HG03521 (cell line): ENCODE data around the gene ERN1.
"Not testable (repeated sequence)": the region's sequence is repeated elsewhere in the genome, so short reads cannot be mapped to it uniquely, and the experiment has no call there.

Experiments used
- ATAC-seq: cut with Tn5 transposase; IDR thresholded peaks from one replicate; pipeline ENCODE4 v1.9.1; 2021; ENCODE audit warnings: mild to moderate bottlenecking, moderate library complexity; ENCODE audit not compliant: unreplicated experiment

ERN1 gene

GRCh38 chr17:64008346-64008745 is 121.6 kb downstream of the ERN1 start:
- no peak for ATAC-seq

- ATAC-seq, result no peak
These were observed 122.1 kb downstream of the ERN1 start for GRCh38 chr17:64007838-64008282.

DNA sequence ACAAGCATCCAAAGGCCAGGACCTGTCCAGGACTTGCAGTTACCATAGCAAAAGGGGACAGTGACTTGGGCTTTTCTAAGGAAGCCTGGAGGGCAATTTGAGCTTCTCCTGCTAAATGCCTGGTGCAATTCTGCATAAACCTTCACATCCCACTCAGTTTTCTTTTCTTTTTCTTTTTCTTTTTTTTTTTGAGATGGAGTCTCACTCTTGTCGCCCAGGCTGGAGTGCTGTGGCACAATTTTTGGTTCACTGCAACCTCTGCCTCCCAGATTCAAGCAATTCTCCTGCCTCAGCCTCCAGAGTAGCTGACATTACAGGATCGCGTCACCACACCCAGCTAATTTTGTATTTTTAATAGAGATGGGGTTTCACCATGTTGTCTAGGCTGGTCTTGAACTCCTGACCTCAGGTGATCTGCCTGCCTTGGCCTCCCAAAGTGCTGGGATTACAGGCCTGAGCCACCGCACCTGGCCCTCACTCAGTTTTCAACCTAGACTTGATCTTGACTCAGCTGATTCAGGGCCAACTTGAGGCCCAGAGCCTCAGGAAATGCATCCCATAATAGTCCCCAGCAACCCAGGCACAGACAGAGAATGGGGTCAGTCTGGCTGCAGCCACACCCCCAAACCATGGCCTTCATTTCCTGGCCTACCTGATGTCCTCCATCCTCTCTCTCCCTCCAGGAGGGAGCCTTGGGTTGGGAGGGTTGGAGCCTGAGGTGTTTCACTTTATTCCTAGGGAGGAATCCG is 122.7 kb downstream of the ERN1 start:
- not testable (repeated sequence) for ATAC-seq

- ATAC-seq, result no peak
These were observed 123.4 kb downstream of the ERN1 start for GRCh38 chr17:64006361-64007088.

DNA sequence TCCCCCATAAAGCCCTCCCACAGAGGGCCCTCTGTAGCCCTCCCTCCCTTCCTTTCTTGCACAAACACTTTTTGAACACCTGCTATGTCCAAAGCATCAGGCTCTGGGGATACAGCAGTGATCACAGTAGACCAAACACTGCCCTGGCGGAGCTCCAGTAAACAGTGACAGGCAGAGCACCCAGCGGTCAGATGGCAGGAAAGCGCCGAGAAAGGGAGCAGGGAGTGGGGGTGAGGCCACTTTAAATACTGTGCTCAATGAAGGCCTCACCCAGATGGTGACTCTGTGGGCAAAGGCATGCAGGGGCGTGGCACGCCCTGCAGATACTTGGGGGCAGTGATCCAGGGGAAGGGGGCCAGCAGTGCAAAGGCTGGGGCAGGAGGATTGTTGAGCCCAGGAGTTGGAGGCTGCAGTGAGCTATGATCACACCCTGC is 124.2 kb downstream of the ERN1 start:
- no peak for ATAC-seq

GRCh38 chr17:64004903-64005733 is 124.8 kb downstream of the ERN1 start:
- no peak for ATAC-seq

DNA sequence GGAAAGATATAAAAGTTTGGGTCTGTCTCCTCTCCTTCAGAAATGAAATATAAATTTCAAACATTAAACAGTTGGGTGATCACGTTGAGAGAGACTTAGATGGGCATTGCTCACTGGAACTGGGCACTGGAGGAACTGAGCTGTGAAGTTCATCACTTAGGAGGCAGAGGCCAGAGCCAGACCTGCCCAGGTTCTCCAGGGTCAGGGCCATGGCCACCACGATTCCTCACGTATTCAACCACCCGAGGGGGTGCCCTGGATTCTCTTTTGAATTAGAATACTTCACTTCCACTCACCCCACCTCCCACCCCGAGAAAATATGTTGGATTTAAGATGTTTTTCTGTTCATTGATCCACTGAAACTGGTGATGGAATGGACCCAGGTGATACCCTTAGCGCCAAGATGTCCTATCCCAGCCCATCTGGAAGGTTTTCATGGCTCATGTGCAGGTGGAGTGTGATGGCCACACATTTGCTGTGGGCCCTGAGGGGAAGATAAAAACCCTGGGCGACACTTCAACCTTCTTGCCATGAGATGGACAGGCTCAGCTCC is 125.7 kb downstream of the ERN1 start:
- no peak for ATAC-seq

GRCh38 chr17:64003526-64004121 is 126.3 kb downstream of the ERN1 start:
- ATAC-seq, result no peak

DNA sequence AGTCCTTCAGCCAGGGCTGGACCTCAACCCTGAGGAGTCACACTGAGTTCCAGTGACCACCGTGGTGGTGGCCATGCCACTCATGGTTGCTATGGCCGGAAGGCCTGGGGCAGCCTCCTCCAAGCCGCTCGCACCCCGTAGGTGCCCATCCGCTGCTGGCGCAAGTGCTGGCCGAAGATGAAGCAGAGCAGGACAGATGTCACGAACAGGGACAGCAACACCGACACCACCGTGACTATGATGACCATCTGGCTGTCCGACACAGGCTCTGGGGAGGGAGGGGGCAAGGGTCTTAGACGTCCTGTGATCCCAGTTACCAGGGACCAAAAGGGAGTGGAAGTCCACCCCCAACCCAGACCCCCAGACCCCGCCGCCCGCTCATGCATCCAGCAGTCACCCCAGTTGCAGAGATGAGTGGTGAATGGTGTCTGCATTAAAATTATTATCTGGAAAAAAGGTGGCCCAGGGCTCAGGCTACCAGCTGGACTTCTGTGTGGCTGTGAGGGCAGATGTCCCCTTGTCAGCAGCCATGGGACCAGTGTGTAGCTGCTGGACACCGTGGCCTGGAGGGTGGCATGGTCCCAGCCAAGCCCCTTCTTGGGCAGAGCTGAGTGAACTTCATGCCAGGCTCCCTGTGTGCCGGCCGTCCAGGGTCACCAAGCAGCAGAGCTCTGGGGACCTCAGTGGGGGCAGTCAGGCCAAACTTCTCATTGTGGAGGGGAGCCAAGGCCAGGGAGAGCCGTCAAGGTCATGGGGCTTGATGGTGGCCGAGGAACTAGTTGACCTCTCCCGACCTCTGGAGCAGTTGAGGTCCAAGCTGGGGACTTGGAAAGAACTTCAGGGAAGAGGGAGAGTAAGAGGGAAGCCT is 127.1 kb downstream of the ERN1 start:
- ATAC-seq, result no peak

DNA sequence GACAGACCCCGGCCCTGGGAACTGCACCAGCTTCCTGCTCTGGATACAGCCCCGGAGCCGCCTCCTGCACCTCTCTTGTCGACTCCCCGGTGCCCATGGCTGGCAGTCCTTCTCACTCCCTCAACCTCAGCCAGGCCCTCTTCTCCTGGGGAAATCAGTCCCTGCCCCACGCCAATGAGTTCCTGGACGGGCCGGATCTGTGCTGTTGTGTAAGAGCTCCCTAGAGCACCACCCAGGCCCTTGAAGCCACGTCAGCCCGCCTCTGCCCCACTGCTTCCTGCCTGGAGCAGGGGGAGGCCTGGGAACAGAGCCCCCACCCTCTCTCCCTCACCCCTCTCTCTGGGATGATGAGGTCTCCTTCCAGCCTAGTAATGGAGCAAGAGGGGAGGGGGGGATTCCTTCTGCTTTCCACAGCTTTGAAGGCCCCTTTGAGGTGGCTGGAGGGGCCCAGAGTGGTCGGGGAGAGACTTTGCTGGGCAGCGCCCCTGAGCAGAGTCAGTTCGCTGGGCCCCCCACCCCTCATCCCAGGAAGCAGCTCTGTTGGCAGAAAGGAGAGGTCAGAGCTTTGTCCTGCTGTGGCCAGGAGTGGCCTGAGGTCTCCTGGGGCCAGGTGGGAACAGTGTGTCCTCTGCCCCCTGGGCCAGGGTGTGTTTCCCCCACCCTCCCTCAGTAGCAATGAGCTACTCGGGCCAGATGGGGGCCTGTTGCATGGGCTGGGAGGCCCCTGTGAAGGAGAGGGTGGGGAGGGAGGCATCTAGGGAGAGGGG is 128.0 kb downstream of the ERN1 start:
- ATAC-seq, result no peak

DNA sequence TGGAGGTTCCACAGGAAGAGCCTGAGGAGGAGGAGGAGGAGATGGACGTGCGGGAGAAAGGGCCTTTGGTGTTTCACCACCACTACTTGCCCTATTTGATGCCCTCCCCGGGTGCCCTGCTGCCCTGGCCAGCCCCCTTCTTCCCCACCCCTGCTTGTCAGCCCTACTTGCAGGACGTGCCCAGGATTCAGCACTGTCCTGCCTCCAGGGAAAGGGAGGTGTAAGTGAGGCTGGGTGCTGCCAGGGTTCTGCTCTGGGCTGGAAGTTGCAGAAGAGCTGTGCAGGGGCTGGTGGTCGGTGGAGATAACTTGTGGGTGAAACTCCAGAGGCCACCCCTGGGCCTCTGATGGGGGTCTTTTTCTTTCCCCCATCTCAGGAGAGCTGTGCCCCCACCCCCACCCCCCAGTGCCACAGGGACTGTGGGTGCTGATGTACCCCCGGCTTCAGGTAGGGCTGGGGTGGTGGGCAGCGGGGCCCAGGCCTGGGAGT is 128.8 kb downstream of the ERN1 start:
- no peak for ATAC-seq

DNA sequence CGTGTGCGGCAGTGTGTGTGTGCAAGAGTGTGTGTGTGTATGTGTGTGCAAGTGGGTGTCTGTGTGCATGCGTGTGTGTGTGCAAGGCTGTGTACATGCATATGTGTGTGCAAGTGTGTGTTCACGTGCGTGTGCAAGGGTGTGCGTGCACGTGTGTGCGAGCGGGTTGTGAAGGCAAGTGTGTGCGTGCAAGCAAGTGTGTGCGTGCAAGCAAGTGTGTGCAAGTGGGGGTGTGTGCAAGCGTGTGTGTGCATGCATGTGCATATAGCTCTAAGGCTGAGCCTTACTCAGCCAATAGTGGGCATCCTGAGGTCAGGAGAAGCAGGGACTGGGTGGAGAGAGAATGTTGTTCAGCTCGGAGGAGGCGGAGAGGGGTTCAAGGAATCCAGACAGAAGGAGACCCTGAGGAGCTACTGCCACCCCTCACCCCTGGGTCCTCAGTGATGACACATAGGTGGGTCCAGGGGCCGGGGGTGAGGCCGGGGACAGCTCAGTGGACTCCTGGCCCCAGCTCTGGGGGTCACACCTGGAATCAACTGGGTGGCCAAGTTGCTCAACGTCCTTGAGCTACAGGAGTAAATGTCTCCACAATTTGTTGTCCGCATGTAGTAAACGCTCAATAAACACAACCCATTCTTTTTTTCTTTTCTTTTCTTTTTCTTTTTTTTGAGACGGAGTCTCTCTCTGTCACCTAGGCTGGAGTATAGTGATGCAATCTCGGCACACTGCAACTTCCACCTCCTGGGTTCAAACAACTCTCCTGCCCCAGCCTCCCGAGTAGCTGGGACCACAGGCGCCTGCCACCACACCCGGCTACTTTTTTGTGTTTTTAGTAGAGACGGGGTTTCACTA is 130.0 kb downstream of the ERN1 start:
- ATAC-seq, result no peak

DNA sequence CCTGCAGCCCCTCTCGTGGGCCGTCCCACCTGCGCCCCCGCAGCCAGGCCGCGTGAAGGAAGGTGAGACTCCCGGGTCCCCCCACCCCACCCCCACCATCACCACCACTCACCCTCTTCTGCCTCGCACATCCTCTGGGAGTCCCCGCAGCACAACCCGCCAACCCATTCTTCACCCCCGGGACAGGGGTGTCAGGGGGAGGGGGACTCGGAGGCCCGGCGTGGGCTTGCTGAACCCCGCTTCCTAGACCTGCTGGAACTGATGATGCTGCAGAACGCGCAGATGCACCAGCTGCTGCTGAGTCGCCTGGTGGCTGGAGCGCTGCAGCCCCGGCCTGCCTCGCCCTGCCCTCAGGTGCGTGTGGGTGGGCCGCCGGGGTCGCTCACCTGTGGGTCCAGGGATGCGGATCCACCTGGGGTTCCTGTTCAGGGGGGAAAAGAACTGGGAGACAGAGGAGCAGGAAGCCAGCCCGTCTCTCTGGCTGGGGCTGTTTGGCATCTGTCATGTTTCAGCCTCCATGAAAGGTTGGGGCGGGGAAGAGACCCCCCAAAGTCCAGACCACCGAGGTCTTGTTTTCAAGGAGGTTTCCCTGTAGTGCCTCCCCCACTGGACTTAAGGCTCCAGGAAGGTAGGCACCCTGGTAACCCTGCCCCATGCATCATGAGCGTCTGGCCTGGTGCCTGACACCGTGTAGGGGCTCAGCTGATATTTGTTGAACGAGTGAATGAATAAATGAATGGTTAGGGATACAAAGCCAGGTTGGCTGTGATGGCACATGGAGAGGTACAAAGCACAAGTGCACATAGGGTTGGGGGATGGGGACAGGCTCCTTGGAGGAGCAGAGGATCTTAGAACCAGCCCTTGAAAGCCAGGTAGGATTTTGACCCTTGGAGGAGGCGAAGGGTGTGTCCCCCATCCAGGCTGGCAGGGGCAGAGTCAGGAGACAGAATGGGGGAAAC is 130.9 kb downstream of the ERN1 start:
- ATAC-seq, result no peak

- ATAC-seq, result peak; percentile 50
These were observed 131.8 kb downstream of the ERN1 start, which contains the start of gene PRR29 for GRCh38 chr17:63998050-63998720. Gene PRR29, plus strand, starts transcription at chr17:63998351. Its CDS starts 14 bp downstream, at chr17:63998365.

DNA sequence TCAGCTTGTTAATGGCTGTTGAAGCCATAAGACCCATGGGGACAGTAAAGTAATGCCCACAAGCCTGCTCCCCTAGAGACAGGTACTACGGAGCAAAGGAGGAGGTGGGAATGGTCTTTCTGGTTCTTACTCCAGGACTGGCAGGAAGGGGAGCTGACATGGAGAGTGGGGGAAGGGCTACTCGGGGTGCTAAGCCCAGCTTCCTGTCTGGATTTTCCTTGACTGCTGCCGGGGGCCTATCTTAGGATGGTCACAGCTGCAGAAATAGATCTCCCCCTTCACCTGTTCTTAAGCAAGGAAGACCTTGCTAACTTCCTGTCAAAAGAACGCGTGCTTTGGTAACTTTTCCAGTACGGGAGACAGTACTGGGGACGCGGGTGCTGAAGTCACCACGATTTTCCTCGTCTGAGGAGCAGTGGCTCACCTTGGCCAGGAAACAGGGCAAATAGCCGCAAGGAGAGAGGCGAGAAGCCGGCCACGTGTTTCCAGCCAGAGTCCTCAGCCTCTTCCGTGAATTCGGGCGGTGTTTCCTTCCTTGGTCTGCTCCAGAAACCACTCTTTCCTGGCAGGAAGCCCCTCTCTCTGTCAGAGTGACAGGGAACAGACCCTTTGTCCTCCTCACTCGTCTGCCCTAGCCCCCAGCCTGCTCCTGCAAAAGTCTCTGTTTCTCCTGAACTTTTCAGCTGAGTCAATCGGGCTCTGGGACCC is 132.4 kb downstream of the ERN1 start:
- no peak for ATAC-seq
